Measurements from ENCODE around the gene NUDT17. TPM values are rescaled to one million over a fixed set of nuclear protein-coding genes. Genes with fewer than 3 reads are reported as not detected.

Gene NUDT17
- total and polyA plus RNA-seq, 2 experiments from 2014 or later: 2.8 to 4.3 TPM

DNA sequence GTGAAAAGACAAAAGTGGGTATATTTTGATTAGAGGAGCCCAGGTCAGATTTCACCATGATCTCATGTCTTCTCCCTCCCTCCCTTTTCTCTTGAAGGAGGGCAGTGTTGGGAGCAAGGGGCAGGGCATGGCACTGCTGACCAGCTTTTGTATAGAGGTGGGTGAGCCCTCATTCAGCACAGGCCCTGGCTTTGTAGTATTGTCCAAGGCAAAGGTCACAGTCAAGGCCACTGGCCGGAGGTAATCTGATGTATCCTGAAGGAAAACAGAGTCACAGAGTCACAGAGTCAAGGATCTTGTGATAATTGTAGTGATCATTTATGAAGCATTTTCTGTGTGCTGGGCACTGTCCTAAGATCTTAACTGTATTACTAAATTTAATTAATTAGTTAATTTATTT is 52.5 kb downstream of the NUDT17 start:
- no peaks in the 10 kb centered on the region for H3K79me2 ChIP-seq (replicated peaks; ENCODE audit: insufficient read depth)
- H3F3A ChIP-seq (replicated peaks; ENCODE audit: low read depth): no peaks in the 10 kb centered on the region
- no peak overlapping the region for H2AFZ ChIP-seq
- H3K27ac ChIP-seq (ENCODE audit: low read depth): no peak overlapping the region
- H3K27me3 Mint-ChIP-seq (ENCODE audit: insufficient read depth, low read depth, poor library complexity): peaks cover 14% of the 10 kb centered on the region
- H3K9me2 ChIP-seq (ENCODE audit: insufficient read depth): no peaks in the 10 kb centered on the region
- H3K4me3 ChIP-seq: no peak overlapping the region
- ATAC-seq (no peak), DNase-seq (ENCODE audit: low spot score) (no peak)
- no peak for TF ChIP-seq STAT1 (IDR thresholded peaks at IDR 0.05; ENCODE audit: unreplicated experiment)
- TF ChIP-seq EZH2 (IDR thresholded peaks at IDR 0.05; ENCODE audit: low read depth, unreplicated experiment): no peak
- TF ChIP-seq, protein P1, sequence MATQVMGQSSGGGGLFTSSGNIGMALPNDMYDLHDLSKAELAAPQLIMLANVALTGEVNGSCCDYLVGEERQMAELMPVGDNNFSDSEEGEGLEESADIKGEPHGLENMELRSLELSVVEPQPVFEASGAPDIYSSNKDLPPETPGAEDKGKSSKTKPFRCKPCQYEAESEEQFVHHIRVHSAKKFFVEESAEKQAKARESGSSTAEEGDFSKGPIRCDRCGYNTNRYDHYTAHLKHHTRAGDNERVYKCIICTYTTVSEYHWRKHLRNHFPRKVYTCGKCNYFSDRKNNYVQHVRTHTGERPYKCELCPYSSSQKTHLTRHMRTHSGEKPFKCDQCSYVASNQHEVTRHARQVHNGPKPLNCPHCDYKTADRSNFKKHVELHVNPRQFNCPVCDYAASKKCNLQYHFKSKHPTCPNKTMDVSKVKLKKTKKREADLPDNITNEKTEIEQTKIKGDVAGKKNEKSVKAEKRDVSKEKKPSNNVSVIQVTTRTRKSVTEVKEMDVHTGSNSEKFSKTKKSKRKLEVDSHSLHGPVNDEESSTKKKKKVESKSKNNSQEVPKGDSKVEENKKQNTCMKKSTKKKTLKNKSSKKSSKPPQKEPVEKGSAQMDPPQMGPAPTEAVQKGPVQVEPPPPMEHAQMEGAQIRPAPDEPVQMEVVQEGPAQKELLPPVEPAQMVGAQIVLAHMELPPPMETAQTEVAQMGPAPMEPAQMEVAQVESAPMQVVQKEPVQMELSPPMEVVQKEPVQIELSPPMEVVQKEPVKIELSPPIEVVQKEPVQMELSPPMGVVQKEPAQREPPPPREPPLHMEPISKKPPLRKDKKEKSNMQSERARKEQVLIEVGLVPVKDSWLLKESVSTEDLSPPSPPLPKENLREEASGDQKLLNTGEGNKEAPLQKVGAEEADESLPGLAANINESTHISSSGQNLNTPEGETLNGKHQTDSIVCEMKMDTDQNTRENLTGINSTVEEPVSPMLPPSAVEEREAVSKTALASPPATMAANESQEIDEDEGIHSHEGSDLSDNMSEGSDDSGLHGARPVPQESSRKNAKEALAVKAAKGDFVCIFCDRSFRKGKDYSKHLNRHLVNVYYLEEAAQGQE (IDR thresholded peaks at IDR 0.05; ENCODE audit: unreplicated experiment): no peak
- TF ChIP-seq ETS1 (IDR thresholded peaks at IDR 0.05): no peak
- no peak for TF ChIP-seq CREB1 (CRISPR knock-in tag; IDR thresholded peaks at IDR 0.05; ENCODE audit: low read depth)
- no peak for TF ChIP-seq ZNF331 (CRISPR knock-in tag; IDR thresholded peaks at IDR 0.05; ENCODE audit: low read depth)
- TF ChIP-seq, protein P2, sequence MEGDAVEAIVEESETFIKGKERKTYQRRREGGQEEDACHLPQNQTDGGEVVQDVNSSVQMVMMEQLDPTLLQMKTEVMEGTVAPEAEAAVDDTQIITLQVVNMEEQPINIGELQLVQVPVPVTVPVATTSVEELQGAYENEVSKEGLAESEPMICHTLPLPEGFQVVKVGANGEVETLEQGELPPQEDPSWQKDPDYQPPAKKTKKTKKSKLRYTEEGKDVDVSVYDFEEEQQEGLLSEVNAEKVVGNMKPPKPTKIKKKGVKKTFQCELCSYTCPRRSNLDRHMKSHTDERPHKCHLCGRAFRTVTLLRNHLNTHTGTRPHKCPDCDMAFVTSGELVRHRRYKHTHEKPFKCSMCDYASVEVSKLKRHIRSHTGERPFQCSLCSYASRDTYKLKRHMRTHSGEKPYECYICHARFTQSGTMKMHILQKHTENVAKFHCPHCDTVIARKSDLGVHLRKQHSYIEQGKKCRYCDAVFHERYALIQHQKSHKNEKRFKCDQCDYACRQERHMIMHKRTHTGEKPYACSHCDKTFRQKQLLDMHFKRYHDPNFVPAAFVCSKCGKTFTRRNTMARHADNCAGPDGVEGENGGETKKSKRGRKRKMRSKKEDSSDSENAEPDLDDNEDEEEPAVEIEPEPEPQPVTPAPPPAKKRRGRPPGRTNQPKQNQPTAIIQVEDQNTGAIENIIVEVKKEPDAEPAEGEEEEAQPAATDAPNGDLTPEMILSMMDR (conservative IDR thresholded peaks at IDR 0.05; ENCODE audit: low read depth in 2 of 2): no peak
- no peak for TF ChIP-seq ZNF114 (CRISPR knock-in tag; IDR thresholded peaks at IDR 0.05)
- TF ChIP-seq, protein P3, sequence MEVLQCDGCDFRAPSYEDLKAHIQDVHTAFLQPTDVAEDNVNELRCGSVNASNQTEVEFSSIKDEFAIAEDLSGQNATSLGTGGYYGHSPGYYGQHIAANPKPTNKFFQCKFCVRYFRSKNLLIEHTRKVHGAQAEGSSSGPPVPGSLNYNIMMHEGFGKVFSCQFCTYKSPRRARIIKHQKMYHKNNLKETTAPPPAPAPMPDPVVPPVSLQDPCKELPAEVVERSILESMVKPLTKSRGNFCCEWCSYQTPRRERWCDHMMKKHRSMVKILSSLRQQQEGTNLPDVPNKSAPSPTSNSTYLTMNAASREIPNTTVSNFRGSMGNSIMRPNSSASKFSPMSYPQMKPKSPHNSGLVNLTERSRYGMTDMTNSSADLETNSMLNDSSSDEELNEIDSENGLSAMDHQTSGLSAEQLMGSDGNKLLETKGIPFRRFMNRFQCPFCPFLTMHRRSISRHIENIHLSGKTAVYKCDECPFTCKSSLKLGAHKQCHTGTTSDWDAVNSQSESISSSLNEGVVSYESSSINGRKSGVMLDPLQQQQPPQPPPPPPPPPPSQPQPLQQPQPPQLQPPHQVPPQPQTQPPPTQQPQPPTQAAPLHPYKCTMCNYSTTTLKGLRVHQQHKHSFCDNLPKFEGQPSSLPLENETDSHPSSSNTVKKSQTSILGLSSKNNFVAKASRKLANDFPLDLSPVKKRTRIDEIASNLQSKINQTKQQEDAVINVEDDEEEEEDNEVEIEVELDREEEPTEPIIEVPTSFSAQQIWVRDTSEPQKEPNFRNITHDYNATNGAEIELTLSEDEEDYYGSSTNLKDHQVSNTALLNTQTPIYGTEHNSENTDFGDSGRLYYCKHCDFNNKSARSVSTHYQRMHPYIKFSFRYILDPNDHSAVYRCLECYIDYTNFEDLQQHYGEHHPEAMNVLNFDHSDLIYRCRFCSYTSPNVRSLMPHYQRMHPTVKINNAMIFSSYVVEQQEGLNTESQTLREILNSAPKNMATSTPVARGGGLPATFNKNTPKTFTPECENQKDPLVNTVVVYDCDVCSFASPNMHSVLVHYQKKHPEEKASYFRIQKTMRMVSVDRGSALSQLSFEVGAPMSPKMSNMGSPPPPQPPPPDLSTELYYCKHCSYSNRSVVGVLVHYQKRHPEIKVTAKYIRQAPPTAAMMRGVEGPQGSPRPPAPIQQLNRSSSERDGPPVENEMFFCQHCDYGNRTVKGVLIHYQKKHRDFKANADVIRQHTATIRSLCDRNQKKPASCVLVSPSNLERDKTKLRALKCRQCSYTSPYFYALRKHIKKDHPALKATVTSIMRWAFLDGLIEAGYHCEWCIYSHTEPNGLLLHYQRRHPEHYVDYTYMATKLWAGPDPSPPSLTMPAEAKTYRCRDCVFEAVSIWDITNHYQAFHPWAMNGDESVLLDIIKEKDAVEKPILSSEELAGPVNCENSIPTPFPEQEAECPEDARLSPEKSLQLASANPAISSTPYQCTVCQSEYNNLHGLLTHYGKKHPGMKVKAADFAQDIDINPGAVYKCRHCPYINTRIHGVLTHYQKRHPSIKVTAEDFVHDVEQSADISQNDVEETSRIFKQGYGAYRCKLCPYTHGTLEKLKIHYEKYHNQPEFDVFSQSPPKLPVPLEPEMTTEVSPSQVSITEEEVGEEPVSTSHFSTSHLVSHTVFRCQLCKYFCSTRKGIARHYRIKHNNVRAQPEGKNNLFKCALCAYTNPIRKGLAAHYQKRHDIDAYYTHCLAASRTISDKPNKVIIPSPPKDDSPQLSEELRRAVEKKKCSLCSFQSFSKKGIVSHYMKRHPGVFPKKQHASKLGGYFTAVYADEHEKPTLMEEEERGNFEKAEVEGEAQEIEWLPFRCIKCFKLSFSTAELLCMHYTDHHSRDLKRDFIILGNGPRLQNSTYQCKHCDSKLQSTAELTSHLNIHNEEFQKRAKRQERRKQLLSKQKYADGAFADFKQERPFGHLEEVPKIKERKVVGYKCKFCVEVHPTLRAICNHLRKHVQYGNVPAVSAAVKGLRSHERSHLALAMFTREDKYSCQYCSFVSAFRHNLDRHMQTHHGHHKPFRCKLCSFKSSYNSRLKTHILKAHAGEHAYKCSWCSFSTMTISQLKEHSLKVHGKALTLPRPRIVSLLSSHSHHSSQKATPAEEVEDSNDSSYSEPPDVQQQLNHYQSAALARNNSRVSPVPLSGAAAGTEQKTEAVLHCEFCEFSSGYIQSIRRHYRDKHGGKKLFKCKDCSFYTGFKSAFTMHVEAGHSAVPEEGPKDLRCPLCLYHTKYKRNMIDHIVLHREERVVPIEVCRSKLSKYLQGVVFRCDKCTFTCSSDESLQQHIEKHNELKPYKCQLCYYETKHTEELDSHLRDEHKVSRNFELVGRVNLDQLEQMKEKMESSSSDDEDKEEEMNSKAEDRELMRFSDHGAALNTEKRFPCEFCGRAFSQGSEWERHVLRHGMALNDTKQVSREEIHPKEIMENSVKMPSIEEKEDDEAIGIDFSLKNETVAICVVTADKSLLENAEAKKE (CRISPR knock-in tag; IDR thresholded peaks at IDR 0.05): no peak
- TF ChIP-seq NANOG (IDR thresholded peaks at IDR 0.05; ENCODE audit: borderline replicate concordance): no peak
- no peak for TF ChIP-seq POLR2AphosphoS5 (IDR thresholded peaks at IDR 0.05; ENCODE audit: low read depth)
- TF ChIP-seq EZH2phosphoT487 (IDR thresholded peaks at IDR 0.05; ENCODE audit: unreplicated experiment): no peak
- no peak for TF ChIP-seq JUNB (IDR thresholded peaks at IDR 0.05; ENCODE audit: unreplicated experiment)
- no peaks in the 10 kb centered on the region; the same call in 2 of the 3 replicates for H3K4me1 Mint-ChIP-seq
- H3K27me3 ChIP-seq (ENCODE audit: insufficient read depth): no peaks in the 10 kb centered on the region
- H3K4me1 ChIP-seq (ENCODE audit: insufficient read depth): no peaks in the 10 kb centered on the region
- no peaks in the 10 kb centered on the region; the same call in 2 of the 3 replicates for H3K9me3 Mint-ChIP-seq
- no peaks in the 10 kb centered on the region for H3K36me3 ChIP-seq (ENCODE audit: insufficient read depth)
- H3K4me3 Mint-ChIP-seq: no peak overlapping the region
- H4K20me1 ChIP-seq (replicated peaks; ENCODE audit: insufficient read depth): no peaks in the 10 kb centered on the region
- H3K27ac Mint-ChIP-seq: no peak overlapping the region
- no peak overlapping the region for H3K4me2 ChIP-seq
- no peaks in the 10 kb centered on the region for H3K36me3 Mint-ChIP-seq (ENCODE audit: low read depth)

Measured in GM23338 (cell line).